Measurements from ENCODE around the gene ZNF579.

GRCh38 chr19:55536951-55537740 lies 43.5 kb downstream of the ZNF579 start, which contains the start of gene SBK2:
- TF ChIP-seq POLR2AphosphoS5 (IDR thresholded peaks at IDR 0.05) (no peak), CTCF (IDR thresholded peaks at IDR 0.05) (no peak), POLR2A (IDR thresholded peaks at IDR 0.05) (no peak), EP300 (IDR thresholded peaks at IDR 0.05) (no peak)

Data from stomach (tissue), 4 donors.